ENCODE data around the gene ATP8B4.
A peak's percentile ranks its signal among the peaks of the same experiment; 100 is the strongest.
"Not testable (repeated sequence)": the region's sequence is repeated elsewhere in the genome, so short reads cannot be mapped to it uniquely, and the experiment has no call there.

The ATP8B4 gene

DNA sequence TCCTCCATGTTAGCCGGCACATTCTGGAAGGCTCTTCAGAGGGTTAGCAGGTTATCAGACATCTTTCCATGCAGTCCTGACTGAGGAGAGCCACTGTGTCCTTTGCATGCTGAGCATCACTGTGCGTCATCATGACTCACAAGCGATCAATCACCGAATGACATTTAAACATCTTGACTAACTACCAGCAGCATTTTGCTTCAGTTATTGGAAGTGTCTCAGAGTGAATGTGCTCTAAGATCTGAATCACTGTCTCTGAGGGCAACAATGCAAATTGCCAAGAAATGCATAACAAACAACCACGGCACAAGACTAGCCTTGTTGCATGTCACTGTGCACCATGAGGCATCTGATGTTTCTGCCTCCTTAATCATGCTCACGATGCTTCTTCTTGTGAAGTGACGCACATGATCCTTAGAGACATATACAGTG lies 18.3 kb upstream of the ATP8B4 start:
- DNase-seq, result no peak

DNA sequence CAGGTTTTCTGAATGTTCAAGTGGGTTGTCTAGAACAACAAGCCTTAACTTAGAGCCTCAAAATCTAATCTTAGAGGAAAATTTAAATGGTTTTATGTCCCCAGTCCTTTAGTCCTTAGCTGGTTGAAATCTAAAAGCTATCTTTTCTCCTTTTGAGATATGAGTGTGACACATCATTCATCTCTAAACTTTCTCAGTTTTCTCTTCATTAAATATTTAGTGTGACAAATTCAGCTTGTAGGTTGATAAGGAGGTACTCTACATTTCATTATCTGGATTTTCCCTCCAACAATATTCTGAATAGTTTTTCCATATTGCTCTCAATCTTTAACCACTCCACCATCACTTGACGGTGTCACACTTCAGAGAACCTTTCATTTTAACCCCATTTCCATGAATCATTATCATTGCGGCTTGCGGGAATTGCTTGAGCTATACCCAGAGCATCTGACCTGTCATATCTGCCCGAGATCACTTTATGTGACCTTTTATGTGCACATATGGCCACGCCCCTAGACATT lies 16.1 kb upstream of the ATP8B4 start:
- no peak for DNase-seq

DNA sequence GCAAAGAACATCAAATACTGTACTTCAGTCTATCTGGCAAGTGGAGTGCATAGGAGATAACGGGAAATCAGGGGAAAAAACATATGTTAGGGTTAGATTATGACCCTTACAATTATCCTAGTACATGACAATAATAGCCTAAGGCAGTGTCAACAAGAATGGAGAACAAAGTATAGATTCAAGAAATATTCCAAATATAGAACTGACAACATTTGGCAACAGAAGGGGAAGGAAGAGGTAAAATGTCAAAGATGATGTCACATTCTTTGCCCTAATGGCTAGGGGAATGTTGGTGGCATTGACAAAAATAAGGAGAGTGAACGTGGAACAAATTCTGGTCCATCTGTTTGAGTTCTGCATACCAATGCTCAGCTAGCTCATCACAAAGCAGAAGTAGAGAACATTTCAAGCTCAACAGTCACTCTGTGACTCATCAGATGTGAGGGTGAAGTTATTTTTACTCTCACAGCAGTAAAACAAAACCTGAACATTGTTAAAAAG lies 15.5 kb upstream of the ATP8B4 start:
- DNase-seq, result no peak

DNA sequence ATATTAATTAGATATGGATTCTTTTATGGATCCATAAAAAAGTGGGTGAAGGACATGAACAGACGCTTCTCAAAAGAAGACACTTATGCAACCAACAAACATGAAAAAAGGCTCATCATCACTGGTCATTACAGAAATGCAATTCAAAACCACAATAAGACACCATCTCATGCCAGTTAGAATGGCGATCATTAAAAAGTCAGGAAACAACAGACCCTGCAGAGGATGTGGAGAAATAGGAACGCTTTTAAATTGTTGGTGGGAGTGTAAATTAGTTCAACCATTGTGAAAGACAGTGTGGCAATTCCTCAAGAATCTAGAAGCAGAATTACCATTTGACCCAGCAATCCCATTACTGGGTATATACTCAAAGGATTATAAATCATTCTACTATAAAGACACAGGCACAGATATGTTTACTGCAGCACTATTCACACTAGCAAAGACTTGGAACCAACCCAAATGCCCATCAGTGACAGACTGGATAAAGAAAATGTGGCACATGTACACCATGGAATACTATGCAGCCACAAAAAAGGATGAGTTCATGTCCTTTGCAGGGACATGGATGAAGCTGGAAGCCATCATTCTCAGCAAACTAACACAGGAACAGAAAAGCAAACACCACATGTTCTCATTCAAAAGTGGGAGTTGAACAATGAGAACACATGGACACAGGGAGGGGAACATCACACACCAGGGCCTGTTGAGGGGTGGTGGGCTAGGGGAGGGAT lies 13.4 kb upstream of the ATP8B4 start:
- not testable (repeated sequence) for DNase-seq

DNA sequence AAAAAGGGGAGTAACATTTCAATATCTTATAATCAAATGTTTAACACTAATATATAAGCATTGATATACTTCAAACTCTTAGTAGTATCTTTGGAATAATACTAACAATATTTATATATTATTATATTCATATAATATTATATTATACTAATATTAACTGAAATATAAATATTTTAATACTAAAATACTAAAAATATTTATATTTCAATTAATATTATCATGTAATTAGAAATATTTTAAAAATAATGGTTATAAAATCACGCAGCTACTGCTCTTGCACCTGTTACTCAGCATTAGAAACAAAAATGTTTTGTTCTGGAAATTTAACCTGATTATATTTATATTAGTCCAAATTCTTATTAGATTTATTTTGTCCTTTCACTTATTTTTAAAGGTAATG lies 12.6 kb upstream of the ATP8B4 start:
- no peak for DNase-seq

DNA sequence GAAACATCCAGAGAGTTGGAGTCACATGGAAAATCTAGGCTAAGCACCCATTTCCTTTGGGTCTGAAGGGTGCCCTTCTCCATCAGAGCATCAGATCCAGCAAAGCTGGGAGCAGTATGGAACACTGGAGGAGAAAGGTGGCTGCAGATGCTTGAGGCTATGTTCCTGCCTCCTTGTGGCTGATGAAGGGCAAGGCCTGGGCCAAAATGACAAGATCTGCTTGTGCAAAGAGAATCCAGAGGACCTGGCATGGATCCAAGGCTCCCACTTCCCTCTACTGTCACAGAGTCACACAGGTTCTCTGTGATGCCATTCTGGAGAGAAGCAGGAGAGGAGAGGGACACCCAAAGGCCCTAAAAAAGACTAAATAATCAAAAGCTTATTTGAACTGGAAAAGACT lies 9.2 kb upstream of the ATP8B4 start:
- peak; percentile 42 for DNase-seq

DNA sequence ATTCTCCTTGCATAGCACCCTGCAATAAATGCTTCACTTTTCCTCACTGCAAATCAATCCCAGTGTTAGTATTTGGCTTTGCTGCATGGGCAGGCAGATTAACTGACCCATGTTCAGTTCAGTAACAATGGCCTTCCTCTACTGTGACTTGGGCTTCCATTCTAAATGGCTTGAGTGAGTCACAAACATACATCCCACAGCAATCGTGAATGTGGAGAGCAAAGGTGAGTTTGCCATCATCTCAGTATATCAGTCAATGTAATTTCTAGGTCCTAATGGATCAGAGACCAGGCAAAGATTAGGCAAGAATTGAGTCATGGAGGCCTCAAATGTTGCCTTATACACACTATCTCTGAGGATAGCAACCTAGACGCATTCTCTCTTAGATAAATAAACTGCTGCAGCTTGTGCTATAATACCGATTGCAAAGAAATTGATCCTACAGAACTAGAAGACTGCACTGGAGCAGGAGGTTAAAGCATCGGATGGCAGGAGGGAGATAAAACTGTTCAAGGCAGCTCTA lies 8.3 kb upstream of the ATP8B4 start:
- no peak for DNase-seq

DNA sequence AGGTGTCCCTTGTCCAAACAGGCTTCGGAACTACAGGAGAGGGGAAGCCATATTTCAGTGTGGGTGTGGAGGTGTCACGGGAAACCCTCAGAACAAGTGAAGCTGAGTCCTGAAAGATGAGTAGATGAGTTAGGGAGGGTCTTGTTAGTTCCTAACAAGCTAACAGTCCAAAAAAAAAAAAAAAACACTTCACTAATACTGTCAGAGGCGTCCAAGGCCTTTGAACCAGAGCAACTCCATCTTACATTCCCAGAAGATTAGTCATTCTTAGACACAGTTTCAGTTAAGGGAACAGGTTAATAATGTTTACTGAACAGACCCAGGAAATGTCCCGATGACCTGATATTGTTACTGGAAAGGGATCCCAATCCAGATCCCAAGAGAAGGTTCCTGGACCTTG lies 7.0 kb upstream of the ATP8B4 start:
- no peak for DNase-seq

DNA sequence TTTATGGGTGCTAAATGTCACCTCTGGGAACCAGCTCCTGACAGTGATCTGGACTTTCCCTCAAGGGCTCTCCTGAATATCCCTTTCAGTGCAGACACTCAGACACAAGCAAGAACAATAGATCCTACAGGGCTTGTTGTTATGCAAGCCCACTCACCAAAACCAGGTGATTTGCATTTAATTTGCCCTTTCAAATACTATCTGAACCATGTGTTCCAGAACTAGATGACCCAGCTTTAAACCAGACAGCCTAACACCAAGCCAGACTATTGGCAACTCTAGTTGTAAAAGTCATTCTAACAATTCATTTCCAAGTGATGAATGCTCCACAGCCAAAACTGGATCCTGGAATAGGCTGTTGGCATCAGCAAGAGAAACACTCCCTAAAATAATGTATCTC lies 5.6 kb upstream of the ATP8B4 start:
- no peak for DNase-seq

DNA sequence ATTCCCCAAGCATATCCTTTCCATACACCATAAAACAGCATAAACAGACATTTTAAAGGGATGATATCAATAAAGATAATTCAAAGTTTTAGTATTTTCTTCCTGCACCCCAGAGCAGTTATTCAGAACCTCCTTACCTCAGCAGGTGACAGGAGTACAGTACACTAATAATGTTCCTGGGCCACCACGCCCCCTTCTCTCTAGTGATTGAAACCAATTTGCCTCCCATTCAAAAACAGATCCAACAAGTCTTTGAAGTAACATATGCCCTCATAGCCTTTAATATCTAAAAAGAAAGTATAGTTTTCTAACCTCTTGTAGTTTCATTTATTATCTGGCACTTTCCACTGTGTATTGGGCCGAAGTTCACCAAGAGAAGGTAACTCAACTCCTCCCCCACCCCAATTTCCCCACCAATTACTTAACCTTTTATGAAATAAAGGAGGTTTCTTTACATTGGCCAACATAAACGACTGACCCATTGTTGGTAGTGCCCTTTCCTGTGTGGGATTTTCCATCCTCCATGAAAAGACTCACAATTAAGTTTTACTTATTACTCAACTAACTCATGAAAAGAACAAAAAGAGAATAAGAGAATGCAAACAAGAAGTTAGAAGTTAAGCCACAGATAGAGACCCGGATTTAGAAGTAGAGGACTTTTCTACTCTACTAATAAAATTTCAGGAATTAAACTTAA lies 5.0 kb upstream of the ATP8B4 start:
- DNase-seq, result no peak

DNA sequence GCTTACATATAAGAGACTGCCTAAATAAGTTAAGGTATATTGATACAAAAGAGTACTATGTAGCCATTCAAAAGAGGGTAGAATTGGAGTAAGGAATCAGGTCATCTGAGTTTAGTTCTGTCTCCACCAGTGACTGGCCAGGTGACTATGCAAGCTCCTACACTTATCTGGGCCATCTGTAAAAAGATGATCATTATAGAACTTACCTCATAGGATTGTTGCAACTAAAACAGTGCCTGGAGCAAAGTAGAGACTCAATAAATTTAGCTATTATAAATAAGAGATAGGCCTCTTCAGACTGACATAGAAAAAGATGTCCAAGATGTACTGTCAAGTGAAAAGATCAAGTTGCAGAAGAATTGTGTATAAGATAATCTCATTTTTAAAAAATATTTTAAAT lies 1.7 kb upstream of the ATP8B4 start:
- DNase-seq, result no peak

DNA sequence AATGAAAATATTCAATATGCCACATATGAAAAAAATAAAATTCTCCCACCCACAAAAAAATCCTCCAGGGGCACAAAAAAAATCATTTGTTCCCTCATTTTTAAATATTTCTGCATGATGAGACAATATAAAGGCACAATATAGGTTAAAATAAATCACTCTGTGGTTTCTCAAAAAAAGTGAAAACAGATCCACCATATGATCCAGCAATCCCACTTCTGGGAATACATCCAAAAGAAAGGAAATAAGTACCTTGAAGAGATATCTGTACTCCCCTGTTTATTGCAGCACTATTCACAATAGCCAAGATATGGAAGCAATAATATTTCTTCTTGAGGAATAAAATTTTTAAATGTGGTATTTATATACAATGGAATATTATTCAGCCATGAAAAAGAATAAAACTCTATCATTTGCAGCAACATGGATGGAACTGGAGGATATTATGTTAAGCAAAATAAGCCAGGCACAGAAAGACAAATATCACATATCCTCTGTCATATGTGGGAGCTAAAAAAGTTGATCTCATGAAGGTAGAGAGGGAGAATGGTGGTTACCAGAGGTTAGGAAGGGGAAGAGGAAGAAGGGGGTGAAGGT lies 1.5 kb downstream of the ATP8B4 start:
- no peak for DNase-seq

DNA sequence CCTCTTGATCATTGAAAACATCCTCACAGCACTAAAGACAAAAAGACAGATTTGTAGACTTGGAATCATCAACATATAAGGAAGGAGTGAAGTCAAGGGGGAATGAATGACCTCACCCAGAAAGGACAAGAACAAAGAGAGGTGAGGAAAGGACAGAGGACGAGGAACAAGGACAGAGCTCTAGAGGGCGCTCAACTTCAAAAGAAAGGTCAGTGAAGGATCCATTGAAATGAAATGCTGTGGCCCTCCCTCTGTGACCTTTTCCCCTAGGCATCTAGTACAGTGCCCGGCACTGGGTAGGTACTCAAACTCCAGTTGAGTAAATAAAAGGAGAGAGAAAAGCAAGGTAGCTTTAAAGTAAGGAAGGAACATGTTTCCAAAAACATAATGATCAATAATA lies 2.6 kb downstream of the ATP8B4 start:
- peak; percentile 35 for DNase-seq

DNA sequence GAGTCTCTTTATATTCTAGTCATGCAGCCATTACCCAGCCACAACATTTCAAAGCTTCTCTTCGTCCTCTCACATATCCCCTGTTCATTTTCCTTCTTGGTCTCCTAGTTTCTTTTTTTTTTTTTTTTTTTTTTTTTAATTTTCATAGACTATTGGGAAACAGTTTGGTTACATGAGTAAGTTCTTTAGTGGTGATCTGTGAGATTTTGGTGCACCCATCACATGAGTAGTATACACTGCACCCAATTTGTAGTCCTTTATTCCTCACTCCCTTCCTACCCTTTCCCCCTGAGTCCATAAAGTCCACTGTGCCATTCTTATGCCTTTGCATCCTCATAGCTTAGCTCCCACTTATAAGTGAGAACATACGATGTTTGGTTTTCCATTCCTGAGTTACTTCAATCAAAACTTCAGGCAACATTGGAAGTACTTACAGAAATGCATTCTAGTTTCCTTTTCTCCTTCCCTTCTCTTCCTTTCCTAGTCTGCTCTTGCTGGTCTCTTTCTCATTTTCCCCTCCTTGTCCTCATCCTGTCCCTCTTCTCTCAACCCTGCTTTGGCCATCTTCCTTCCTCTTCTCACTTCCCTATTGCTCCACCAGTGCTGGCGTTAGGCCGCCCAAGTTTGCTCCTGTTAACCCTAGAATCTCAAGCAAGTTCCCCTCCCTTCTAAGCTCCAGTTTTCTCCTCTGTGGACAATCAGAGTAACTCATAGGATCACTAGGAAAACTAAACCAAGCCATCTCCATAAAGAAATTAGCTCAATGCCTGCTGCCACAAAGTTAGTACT lies 4.8 kb downstream of the ATP8B4 start:
- DNase-seq, result no peak

DNA sequence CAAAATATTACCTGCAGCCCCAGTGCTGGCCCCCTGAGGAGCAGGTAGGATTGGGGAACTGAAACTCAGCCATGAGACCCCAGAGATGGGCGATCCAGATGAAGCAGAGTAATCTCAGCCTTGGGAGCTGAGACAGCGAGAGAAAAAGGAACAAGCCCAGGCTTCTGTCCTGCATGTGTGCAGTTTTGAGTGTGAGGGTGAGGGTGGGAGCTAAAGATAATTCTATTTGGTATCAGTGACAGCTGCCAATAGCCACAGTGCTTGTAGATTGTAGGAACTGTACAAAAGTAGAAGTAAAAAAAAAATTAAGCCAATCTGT lies 5.9 kb downstream of the ATP8B4 start:
- DNase-seq, result peak; percentile 6

DNA sequence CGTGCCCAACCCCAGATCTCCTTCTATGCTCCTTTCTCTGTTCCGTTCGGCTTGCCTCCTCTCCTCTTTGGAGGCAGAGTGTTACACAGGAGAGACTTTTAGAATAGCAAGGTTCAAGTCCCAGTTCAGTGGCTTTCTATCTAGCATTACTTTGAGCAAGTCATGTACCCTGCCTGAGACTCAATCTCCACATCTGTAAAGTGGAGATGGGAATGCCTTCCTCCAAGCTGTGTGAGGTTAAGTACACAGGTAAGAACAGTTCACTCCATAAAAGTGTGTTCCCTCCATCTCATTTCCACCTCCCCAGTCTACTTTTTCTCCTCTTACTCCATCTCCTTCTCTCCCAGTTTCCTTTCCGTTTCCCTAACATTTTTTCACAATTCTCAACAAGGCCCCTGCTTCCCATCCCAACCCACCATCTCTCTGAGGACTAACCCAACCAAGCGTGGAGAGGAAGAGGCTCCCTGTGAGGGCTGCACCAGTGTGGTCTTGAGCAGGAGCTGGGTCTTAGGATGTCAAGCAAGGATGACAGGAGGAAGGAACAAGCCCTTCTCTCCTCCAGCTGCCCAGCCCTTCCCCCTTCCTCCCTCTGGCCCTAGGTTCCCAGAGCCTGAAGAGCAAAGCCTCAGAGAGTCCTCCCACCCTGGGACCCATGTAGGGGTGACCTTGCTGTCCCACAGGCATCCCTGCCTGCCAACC lies 6.4 kb downstream of the ATP8B4 start:
- DNase-seq, result no peak

DNA sequence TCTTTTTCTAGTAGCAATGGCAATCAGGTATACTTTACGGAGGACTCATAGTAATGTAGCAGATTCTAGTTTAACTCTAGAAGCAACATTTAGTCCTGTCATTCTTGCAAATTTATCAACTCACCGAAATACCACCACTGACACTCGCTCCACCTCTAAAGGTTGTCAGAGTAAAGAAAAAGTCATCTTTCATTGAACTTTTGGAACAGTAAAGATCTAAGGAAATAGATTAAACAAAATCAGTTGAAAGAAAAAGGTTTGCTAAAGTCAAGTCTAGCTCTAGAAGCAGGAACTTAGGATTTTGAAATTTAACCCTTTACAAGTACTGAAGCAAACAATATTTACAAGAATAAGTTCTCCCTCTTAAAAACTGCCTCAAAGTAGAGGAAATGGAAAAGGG lies 8.7 kb downstream of the ATP8B4 start:
- no peak for DNase-seq

DNA sequence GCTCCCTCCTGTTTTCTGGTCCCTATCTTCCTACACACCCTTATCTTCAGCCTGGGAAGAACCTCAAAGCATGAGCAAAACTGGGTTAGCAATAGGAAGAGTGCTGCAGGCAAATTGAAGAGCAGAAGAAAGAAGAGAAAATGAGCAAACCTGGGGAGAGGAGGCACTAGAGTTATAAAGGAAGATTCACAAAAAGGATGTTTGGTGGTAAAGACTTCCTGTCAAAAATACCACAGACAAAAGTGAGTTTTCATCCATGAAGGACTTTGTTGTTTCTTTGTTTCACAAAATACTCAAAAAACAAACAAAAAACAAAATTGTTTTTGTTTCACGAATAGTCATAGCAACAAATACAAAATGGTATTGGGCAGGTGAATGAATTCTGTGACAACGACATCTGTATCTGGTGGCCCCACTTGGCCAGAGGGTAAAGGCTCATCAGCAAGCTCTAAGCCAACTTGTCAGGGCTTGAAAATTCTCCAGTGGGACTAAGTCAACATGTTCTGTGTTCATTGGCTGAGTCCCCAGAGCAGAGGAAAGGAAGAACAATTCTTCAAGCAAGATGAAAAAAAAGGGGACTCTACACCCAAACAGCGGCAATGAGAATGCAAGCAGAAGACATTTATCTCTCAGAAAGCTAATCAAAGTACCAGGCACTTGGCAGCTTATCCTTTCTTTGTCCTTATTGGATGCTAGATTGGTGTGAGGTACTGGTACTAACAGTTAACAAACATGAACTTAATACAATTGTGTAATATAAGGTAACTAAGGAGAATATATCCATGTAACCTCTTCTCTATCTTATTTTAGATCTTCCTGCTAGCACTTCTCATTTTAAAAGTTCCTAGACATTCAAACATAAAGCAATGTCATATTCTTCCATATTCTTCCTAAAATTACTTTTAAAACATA lies 9.7 kb downstream of the ATP8B4 start:
- DNase-seq, result no peak

DNA sequence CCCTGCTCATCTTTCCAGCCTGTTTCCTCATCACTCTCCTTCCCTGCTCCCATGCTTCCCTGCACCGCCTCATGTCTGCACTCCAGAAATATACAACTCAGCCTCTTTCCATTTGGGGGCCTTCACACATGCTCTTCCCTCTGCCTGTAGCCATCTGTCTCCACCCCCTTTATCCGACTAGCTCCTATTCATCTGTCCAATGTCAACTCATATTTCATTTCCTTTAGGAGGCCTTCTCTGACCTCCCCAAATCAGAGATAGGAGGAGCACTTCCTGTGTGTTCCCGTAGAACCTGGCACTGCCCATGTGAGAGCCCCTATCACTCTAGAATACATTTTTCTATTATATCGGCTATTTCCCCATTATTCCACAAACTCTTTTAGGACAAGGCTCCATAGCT lies 10.6 kb downstream of the ATP8B4 start:
- DNase-seq, result no peak

DNA sequence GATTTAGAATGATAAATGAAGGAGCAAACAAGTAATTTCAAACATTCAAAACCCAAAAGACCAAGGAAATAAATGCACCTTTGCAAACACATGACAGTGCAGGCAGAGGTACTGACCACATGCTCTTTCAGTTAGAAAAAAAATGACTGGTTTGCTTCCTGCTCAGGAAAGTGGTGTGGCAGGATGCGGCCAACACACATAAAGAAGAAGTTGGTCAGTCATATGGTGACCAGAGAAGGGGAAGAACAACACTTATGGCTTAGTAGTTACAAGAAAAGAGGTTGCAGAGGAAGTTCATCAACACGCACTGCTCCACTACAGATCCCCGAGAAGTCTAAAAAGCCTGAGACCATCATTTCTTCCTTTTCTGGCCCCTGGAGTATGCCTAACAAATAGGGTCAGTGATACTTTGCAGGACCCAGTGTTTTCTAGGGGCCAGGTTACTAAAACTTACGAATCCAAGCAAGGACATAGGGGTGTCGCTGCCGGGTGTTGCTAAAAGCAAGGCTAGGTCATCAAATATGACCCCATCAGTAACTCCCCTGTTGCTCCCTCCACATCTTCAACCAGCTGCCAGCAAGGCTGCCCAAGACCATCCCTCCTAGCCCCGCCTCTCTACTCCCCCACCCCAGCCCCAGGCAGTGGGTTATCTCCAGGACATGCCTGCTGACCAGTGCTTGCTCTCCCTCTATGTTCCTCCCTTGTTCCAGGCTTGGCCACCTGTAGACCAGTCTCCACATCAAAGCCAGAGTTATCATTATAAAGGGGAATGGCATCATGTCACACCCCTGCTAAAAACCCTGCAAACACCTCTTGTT lies 11.2 kb downstream of the ATP8B4 start:
- no peak for DNase-seq
